ENCODE data around the gene NFE2L2.

DNA sequence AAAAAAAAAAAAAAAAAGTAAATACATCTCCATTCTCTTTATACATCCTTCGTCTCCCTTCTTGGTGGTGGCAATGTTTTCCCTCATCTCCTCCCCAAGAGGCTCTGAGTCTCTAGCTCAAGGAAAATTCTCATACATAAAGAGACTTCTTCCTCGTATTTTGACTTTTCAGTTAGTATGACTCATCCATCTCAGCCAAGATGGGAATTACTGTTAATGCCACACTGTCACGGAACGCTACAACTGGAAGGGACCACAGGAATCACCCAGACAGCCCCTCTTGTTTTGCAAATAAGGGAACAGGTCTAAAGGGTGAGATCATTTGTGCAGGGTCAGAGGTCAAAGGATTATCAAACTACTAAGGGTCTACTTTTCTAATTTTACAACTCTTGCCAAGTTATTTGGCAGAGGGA lies 19.5 kb downstream of the NFE2L2 start:
- TF ChIP-seq, protein P1, sequence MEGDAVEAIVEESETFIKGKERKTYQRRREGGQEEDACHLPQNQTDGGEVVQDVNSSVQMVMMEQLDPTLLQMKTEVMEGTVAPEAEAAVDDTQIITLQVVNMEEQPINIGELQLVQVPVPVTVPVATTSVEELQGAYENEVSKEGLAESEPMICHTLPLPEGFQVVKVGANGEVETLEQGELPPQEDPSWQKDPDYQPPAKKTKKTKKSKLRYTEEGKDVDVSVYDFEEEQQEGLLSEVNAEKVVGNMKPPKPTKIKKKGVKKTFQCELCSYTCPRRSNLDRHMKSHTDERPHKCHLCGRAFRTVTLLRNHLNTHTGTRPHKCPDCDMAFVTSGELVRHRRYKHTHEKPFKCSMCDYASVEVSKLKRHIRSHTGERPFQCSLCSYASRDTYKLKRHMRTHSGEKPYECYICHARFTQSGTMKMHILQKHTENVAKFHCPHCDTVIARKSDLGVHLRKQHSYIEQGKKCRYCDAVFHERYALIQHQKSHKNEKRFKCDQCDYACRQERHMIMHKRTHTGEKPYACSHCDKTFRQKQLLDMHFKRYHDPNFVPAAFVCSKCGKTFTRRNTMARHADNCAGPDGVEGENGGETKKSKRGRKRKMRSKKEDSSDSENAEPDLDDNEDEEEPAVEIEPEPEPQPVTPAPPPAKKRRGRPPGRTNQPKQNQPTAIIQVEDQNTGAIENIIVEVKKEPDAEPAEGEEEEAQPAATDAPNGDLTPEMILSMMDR (IDR thresholded peaks at IDR 0.05) = no peak
- TF ChIP-seq SIN3A (IDR thresholded peaks at IDR 0.05; ENCODE audit: borderline replicate concordance, insufficient read depth, low read depth, low read length) = no peak
- peak; percentile 29; the same call in 1 of the 2 replicates for TF ChIP-seq POLR2AphosphoS5 (IDR thresholded peaks at IDR 0.05; ENCODE audit: low read depth, low read length)
- no peak for TF ChIP-seq TCF7L2 (IDR thresholded peaks at IDR 0.05; ENCODE audit: low read depth, low read length)

Measured in Panc1 (cell line).